Right cardiac atrium (tissue), 5 donors: ENCODE data around the gene MACROD1. TPM values are rescaled to one million over a fixed set of nuclear protein-coding genes. Genes with fewer than 3 reads are reported as not detected.

Source experiments
- ATAC-seq, 2 donors: fragments of 200-7000 bp; cut with Tn5 transposase; one replicate each; pipeline versions ENCODE4 v1.8.0 to v1.9.1; 2020; ENCODE audit warnings: moderate library complexity in 2 of 2, mild to moderate bottlenecking in 1 of 2
- DNase-seq, 3 donors: peaks; one replicate each; pipeline ENCODE4 v3.0.0-alpha.2; 2020
- H3K27ac ChIP-seq: one replicate; pipeline ENCODE4 v1.5.1; 2013; ENCODE audit warnings: mild to moderate bottlenecking, low read length, control low read depth, moderate library complexity
- H3K27me3 ChIP-seq: one replicate; pipeline ENCODE4 v1.6.1; 2013; ENCODE audit not compliant: control insufficient read depth, insufficient read depth
- H3K4me1 ChIP-seq: one replicate; pipeline ENCODE4 v1.6.1; 2013; ENCODE audit warnings: low read length; ENCODE audit not compliant: control insufficient read depth, insufficient read depth
- H3K4me3 ChIP-seq: one replicate; pipeline ENCODE4 v1.5.1; 2013; ENCODE audit warnings: low read length, control low read depth
- H3K9me3 ChIP-seq: one replicate; pipeline ENCODE4 v1.6.1; 2013; ENCODE audit warnings: low read length; ENCODE audit not compliant: control insufficient read depth
- WGBS: extraction: QIAGEN DNeasy Blood & Tissue Kit; methylation state at CpG from one replicate; pipeline ENCODE4 v1.1.7; 2013; 5-methylcytosine and 5-hydroxymethylcytosine counted together
- intact Hi-C, 4 donors: fragments of 100-400 bp; cut with DNase I; formaldehyde crosslinking; loops; one replicate each; pipeline versions ENCODE4 v1.11.0 to v1.14.0; 2022 to 2023
- polyA plus RNA-seq: library from polyadenylated mRNA; stranded (reverse); fragments of 200-250 nt; gene quantifications from one replicate; pipeline ENCODE4 v1.2.3, GENCODE V29; 2013
- total RNA-seq, 4 donors: library from RNA; stranded (reverse); fragmentation: NEBNext Ultra II Directional; extraction: Animal tissue kit (Norgen Biotek cat#: 25700); gene quantifications; one replicate each; pipeline ENCODE4 v1.2.1, GENCODE V29; 2021
- donor health status: healthy with polysubstance abuse.
- donor health status: DM: no; HTN: yes; CAD: no.
- donor health status: DM: no; HTN: no; CAD: no.
- donor health status: DM: no; HTN: yes; CAD: no; lungs with severe emphysema.
- donor health status: DM: yes; HTN: yes; CAD: no.

MACROD1 gene
- total and polyA plus RNA-seq, 5 donors, result 40.4 to 63.8 (median 60.2) TPM

DNA sequence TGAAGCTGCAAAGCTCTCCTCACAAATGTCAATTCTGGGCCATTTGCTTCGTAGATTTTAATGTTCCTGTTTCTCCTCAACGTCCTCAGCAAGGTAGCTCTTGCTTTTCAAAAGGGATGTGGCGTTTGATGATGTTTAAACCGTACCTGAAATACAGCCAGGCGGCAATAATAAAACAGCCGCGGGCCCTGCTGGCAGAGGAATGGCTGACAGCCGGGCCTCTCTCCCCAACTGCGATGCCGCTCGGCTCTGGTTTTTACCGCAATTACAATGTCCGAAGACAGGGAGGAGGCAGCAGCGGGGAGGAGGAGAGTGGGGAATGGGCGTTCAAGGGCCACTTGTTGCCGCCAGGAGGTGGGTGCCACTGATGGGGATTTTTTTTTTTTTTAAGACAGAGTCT is 27.5 kb downstream of the MACROD1 start:
- no peaks in the 10 kb centered on the region for H3K27me3 ChIP-seq
- H3K27ac ChIP-seq, result no peak overlapping the region
- WGBS, result 90% methylated on average over 16 of the region's 16 CpGs
- no peak overlapping the region for H3K4me3 ChIP-seq
- no peak for DNase-seq
- ATAC-seq, result no peak
- H3K4me1 ChIP-seq, result no peaks in the 10 kb centered on the region
- H3K9me3 ChIP-seq, result no peaks in the 10 kb centered on the region
- intact Hi-C loops, result no loop called here

DNA sequence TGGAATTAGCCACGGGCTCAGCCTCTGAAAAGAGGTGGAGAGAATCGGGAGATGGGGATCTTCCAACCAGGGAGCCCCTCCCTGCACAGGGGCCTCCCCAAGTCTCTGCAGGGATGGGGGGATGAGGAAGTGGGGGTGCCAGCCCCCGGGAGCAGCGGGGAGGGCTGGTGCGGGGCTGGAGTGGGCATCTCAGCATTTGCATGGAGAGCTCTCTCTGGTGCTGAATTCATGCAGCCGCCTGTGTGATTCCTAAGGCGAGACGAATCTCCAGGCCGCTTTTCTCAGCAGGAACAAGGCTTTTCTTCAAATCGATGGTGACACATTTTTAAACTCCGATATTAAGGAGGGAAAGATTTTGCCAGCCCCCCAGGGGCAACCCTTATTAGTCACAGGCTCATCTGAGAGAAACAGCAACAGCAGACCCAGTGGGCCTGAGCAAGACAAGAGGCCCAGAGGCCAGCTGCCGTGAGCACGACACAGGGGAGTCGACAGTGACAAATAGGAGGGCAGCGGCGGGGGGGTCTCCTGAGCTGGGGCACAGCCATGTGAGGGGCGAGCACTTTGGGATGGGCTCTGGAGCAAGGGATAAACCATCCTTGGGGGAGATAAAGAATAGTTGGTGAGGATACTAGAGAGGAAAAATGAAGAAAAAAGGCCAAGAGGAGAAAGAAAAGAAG is 29.0 kb downstream of the MACROD1 start:
- H3K4me1 ChIP-seq, result no peaks in the 10 kb centered on the region
- DNase-seq (peak in 1 of 3 donors; percentile 10), ATAC-seq (no peak)
- H3K27me3 ChIP-seq, result no peaks in the 10 kb centered on the region
- intact Hi-C loops, result no loop called here
- WGBS, result 74% methylated on average over 17 of the region's 17 CpGs
- no peaks in the 10 kb centered on the region for H3K9me3 ChIP-seq
- H3K4me3 ChIP-seq, result no peak overlapping the region
- no peak overlapping the region for H3K27ac ChIP-seq

DNA sequence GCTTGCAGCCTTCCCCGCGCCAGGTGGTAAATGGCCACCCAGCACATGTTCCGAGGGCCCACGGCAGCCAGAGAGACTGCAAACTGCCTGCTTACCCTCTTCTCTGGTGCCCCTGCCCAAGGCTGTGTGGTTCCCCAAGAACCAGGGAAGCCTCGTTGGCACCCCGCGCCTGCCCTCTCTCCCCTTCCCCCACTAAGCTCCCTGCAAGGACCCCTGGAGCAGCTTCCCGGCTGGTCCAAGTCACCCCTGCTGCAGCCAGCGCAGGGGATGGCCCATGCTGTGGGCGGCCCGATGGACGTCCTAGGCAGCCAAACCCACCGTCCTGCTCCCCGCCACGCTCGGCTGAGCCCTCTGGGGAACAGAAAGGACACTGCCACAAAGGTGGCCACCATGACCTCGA is 30.2 kb downstream of the MACROD1 start:
- Histone ChIP-seq H3K4me3 (no peak overlapping the region), H3K9me3 (no peaks in the 10 kb centered on the region), H3K27ac (no peak overlapping the region), H3K4me1 (no peaks in the 10 kb centered on the region), H3K27me3 (no peaks in the 10 kb centered on the region)
- intact Hi-C loops, result no loop called here
- ATAC-seq, result no peak
- DNase-seq, result no peak
- 96% methylated on average over 17 of the region's 17 CpGs for WGBS

- WGBS, result 78% methylated on average over 8 of the region's 8 CpGs
- no peaks in the 10 kb centered on the region for H3K9me3 ChIP-seq
- no peak overlapping the region for H3K4me3 ChIP-seq
- no peak overlapping the region for H3K27ac ChIP-seq
- DNase-seq (peak in 1 of 3 donors; percentile 70), ATAC-seq (peak in 1 of 2 donors; percentile 21)
- intact Hi-C loops, result no loop called here
- H3K27me3 ChIP-seq, result no peaks in the 10 kb centered on the region
- no peaks in the 10 kb centered on the region for H3K4me1 ChIP-seq
Observed at GRCh38 chr11:64134963-64135362, 30.9 kb downstream of the MACROD1 start.

- Histone ChIP-seq H3K4me3 (no peak overlapping the region), H3K4me1 (no peaks in the 10 kb centered on the region), H3K27me3 (no peaks in the 10 kb centered on the region), H3K9me3 (no peaks in the 10 kb centered on the region), H3K27ac (no peak overlapping the region)
- intact Hi-C loops, result no loop called here
- no peak for DNase-seq
- WGBS, result 82% methylated on average over 17 of the region's 17 CpGs
- no peak for ATAC-seq
Observed at GRCh38 chr11:64132982-64133705, 32.8 kb downstream of the MACROD1 start.

- no peak for ATAC-seq
- no peak overlapping the region for H3K4me3 ChIP-seq
- no peaks in the 10 kb centered on the region for H3K4me1 ChIP-seq
- whole genome bisulfite sequencing, result 37% methylated on average over 13 of the region's 13 CpGs
- H3K9me3 ChIP-seq, result no peaks in the 10 kb centered on the region
- no peak for DNase-seq
- H3K27ac ChIP-seq, result no peak overlapping the region
- no peaks in the 10 kb centered on the region for H3K27me3 ChIP-seq
- intact Hi-C loops, result no loop called here
Observed at GRCh38 chr11:64132191-64132771, 33.6 kb downstream of the MACROD1 start.

- intact Hi-C loops, result no loop called here
- H3K27ac ChIP-seq, result no peak overlapping the region
- H3K4me3 ChIP-seq, result no peak overlapping the region
- H3K4me1 ChIP-seq, result no peaks in the 10 kb centered on the region
- WGBS, result 61% methylated on average over 9 of the region's 9 CpGs
- DNase-seq (no peak), ATAC-seq (no peak)
- H3K27me3 ChIP-seq, result no peaks in the 10 kb centered on the region
- H3K9me3 ChIP-seq, result no peaks in the 10 kb centered on the region
Observed at GRCh38 chr11:64131683-64132190, 34.2 kb downstream of the MACROD1 start.

GRCh38 chr11:64130618-64131017 is 35.3 kb downstream of the MACROD1 start:
- peak; percentile 26 to 43 for ATAC-seq

GRCh38 chr11:64129403-64129802 is 36.5 kb downstream of the MACROD1 start:
- ATAC-seq (no peak), DNase-seq (no peak)
- WGBS, result 93% methylated on average over 8 of the region's 8 CpGs
- H3K9me3 ChIP-seq, result no peaks in the 10 kb centered on the region
- no peak overlapping the region for H3K27ac ChIP-seq
- H3K4me1 ChIP-seq, result no peaks in the 10 kb centered on the region
- intact Hi-C loops, result no loop called here
- H3K27me3 ChIP-seq, result no peaks in the 10 kb centered on the region
- H3K4me3 ChIP-seq, result no peak overlapping the region

More at GRCh38 chr11:64130618-64131017, 35.3 kb downstream of the MACROD1 start:
- H3K27ac ChIP-seq, result no peak overlapping the region
- H3K9me3 ChIP-seq, result no peaks in the 10 kb centered on the region
- intact Hi-C loops, result no loop called here
- H3K4me1 ChIP-seq, result no peaks in the 10 kb centered on the region
- 43% methylated on average over 13 of the region's 13 CpGs for WGBS
- H3K4me3 ChIP-seq, result no peak overlapping the region
- H3K27me3 ChIP-seq, result no peaks in the 10 kb centered on the region
- DNase-seq, result no peak

- no peak overlapping the region for H3K27ac ChIP-seq
- H3K27me3 ChIP-seq, result no peaks in the 10 kb centered on the region
- no peaks in the 10 kb centered on the region for H3K4me1 ChIP-seq
- ATAC-seq (no peak), DNase-seq (no peak)
- no peak overlapping the region for H3K4me3 ChIP-seq
- 88% methylated on average over 15 of the region's 15 CpGs for WGBS
- no peaks in the 10 kb centered on the region for H3K9me3 ChIP-seq
- intact Hi-C loops, result no loop called here
Observed at GRCh38 chr11:64128255-64129006, 37.5 kb downstream of the MACROD1 start.
